Stimulated activated CD8-positive, alpha-beta memory T cell treated with anti-CD3 and anti-CD28 coated beads, Interleukin-7, amount 100 ng/mL, for 24 hours (primary cell): ENCODE results near the gene MORC4.

ENCODE experiments used
- DNase-seq: peaks from one replicate; pipeline ENCODE4 v3.0.0-alpha.2; 2020; ENCODE audit warnings: low read depth

The MORC4 gene

GRCh38 chrX:106905064-106905708 is 94.8 kb downstream of the MORC4 start:
- no peak for DNase-seq

DNA sequence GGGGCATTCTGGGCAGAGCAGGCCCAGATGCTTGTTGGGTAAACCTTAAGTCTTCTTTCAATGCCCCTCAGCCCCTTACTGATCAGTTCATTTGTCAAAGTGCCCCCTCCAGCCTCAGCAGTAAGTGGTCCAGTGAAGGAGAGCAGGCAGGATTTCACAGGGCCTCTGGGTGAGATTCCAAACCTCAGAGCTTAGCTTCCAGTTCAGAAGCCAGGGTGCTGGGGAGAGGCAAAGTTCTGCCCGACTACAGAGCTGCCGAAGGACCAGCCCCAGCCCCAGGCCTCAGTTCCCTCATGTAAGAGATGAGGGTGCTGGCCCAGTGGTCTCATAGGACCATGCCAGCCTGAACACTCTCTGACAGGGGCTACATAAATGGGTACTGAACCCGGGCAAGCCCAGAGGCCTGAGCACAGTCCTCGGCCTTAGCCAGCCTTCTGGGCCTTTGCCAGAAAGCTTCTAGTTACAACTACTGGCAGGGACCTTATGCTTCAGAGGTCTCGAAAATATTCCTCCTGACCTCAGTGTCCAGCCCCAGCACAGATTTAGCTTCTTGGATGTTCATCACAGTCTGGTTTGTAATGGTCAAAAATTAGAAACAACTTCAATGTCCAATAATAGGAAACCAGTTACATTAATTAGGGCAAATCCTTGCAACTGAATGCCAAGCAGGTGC is 96.0 kb downstream of the MORC4 start:
- DNase-seq: no peak

DNA sequence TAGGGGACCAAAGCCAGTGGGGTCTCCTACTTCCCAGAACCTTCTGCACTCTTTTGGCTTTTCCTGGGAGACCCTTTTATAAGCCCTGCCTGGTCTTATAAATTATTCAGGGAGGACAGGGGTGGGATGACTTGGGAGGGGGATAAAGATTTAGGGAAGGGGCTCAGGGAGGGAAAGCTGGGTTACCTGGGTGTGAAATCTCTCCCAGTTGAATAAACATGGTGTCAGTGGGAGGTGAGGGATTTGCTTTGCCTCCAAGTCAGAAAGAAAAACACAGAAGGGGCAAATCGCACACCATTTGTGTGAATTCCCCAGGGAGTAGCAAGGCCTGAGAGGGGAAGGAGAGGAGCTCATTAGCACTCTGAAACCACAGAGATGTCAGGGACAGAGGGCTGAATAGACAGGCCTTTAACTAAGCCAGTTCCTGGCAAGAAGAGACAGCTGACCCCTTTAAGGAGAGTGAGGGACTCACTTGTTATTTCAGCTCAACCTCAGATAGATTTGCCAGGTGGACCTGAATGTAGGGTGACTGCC is 96.7 kb downstream of the MORC4 start, which contains the start of gene RIPPLY1:
RIPPLY1 (minus strand) TSS at position 51 of the 534 bp plus-strand sequence. CDS start 54 bp downstream, outside the sequence.
- no peak for DNase-seq

GRCh38 chrX:106902684-106903083 is 97.3 kb downstream of the MORC4 start:
- no peak for DNase-seq

- DNase-seq: no peak
These were observed 98.2 kb downstream of the MORC4 start for GRCh38 chrX:106901781-106902219.

DNA sequence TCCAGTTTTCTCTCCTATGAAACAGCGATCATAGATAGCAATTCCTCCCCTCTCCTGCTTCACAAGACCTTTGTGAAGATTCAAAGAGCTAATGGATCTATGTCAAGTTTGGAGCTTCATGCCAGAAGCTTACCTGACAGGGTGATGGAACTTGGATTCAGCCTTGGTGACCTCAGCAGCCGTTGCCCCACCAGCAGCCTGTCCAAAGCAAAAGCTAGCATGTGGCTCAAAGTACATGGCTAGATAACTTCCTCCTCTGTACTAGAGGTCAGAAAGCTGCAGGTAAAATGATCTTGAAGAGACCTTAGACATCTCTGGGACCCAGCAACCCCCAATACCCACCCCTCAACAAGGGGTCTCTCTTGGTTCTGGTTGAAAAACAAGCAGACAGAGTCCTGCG is 98.7 kb downstream of the MORC4 start:
- DNase-seq: no peak

DNA sequence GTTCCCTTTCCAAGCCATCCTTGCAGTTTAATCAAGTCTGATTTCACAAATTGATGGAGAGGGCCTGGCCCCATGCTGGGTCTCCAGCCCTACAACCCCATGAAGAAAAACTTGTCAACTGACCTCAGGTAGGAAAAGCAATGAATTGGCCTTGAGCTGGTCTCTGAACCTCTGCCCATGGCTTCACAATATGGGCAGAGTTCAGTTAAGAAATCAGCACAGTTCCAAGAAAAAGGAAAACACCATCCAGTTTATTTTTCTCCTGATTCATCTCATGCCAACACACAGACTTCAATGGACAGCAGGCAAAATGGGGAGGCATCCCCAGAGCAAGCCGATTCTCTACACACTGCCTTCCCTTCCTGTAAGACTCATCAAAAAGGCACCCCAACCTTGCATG is 100.2 kb downstream of the MORC4 start:
- no peak for DNase-seq

DNA sequence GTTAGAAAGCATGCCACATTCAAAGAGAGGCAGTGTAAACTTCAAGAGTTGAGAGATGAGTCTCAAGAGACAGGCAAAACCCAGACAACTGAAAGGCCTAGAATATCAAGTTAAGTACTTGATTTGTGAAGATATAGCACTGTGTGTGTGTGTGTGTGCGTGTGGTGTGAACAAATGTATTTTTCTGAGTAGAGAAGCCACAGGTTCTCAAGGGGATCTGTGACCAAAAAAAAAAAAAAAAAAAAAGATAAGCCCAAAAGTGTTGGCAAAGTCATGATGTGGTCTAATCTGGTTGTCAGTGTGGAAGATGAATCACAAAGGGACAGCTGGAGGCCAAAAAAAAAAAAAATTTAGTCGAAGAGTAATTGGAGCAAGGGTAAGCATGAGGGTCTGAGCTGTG is 100.7 kb downstream of the MORC4 start:
- no peak for DNase-seq

DNA sequence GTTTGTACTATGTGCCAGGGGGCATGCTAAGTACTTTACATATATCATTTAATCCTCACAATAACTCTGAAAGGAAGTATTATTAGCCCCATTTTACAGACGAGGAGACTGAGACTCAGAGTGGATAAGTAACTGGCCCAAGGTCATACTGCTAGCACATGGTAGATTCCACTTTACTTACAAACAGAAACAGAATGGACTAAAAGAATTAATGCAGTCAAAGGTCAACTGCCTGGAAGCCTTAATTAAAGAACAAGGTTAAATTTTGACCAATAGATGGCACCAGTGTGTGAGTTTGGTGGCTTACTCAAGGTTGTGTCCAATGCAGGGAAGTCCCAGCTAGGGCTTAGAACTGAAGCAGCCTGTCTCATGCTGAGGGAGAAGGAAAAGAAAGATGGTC is 101.5 kb downstream of the MORC4 start:
- DNase-seq: no peak

GRCh38 chrX:106897259-106897658 is 102.8 kb downstream of the MORC4 start:
- no peak for DNase-seq

DNA sequence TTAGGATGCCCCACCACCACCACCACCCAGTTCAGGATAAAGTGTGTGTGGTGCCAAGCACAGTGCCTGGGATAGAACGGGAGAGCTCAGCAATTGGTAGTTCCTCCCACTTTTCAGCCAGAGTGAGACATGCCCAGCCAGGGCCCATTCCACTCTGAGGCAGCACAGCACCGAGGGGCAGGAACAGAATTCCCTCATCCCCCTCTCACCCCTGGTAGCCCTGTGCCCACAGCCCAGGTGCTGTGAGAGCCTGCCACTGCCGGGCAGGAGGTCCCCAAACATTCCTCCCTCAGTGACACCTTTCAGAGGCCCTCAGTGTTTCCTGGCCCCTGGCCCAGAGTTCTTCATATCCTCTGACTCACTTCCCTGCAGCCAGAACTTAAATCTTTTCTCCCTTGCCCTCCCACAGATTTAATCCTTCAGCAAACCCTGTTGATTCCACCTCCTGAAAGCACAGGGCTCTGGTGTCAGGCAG is 105.0 kb downstream of the MORC4 start:
- no peak for DNase-seq

DNA sequence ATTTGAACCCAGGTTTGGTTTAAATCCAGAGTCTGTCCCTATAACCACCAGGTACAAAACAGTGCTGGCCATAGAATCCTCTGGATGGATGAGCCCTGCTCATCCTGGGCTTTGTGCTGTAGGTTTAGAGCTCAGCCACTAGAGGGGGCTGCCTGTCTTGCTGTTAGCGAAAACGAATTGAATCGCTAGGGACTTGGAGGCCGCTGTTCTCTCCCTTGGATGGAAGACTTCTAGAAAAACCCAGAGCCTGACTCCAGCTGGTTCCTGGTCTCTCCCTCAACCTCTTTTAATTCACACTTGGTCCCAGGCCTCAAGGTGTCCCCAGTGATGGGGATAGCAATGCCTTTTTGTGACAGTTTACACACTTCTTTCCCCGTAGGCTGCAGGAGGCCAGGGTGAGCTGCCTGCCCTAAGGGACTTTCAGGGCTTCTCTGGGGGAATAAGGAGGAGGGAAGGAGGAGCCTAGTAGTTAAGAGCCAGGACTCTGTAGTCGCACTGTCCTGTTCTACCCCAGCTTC is 105.6 kb downstream of the MORC4 start:
- peak; percentile 10 for DNase-seq

DNA sequence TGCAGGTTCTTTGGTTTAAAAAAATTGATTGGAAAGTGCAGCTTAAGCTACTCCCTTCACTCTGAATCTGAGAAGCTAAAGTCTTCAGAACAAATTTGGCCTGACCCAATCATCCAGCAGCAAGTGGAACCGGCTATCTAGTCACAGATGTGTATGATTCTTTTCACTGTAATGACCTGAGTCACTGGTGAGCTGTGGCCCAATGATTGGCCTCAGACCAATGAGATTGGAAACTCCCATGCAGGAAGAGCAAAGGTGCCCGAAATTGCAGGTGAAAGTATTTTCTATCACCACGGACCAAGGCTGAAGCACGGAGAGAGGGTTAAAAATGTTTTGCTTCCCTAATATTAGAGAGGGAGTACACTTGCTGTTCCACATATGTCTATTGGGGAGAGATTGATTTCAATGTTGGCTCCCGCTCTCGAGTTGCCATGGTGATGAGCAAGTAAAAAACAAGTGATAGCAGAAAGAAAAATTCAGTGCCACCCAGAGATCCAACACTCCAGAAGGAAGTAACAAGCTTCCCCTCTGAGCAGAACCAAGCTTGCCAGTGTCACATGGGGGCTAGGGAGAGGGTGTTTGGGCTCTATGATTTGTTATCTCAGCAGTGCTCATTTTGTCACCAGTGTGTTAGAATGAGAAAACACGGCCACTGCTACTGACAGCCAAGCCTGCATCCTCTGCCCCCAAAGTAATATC is 108.1 kb downstream of the MORC4 start:
- DNase-seq: no peak
